PC-9 (cell line): Measurements from ENCODE around the gene PRAMEF18.
"Not testable (repeated sequence)": the region's sequence is repeated elsewhere in the genome, so short reads cannot be mapped to it uniquely, and the experiment has no call there.

Experiments
- CTCF ChIP-seq: fragments of 200-600 bp; sonication (generic); conservative IDR thresholded peaks from 2 replicates; pipeline ENCODE4 v1.6.1; 2017; ENCODE audit warnings: mixed run types, antibody characterized with exemption, mild to moderate bottlenecking, moderate library complexity
- EZH2 ChIP-seq: fragments of 200-600 bp; sonication (generic); IDR thresholded peaks from 2 replicates; pipeline ENCODE4 v1.8.0; 2017; ENCODE audit warnings: antibody characterized with exemption, low read depth

- TF ChIP-seq CTCF, EZH2: not testable (repeated sequence)
These were observed 3.2 kb downstream of the PRAMEF18 start for GRCh38 chr1:13222788-13223187.
